NB4 (cell line): ENCODE results near the gene KRT36.

Experiments used
- MAX ChIP-seq: IDR thresholded peaks from 2 replicates; pipeline ENCODE4 v1.6.1; 2011; ENCODE audit warnings: low read depth, low read length
- POLR2A ChIP-seq: IDR thresholded peaks from 2 replicates; pipeline ENCODE4 v1.6.1; 2011; ENCODE audit warnings: mild to moderate bottlenecking; ENCODE audit not compliant: insufficient read length; ENCODE audit errors: extremely low read depth
- TF ChIP-seq, protein P1 (sequence below): IDR thresholded peaks from one replicate; pipeline ENCODE4 v1.5.1; 2012; ENCODE audit warnings: low read depth, low read length

GRCh38 chr17:41456204-41456603 lies 33.5 kb downstream of the KRT36 start:
- TF ChIP-seq, protein P1, sequence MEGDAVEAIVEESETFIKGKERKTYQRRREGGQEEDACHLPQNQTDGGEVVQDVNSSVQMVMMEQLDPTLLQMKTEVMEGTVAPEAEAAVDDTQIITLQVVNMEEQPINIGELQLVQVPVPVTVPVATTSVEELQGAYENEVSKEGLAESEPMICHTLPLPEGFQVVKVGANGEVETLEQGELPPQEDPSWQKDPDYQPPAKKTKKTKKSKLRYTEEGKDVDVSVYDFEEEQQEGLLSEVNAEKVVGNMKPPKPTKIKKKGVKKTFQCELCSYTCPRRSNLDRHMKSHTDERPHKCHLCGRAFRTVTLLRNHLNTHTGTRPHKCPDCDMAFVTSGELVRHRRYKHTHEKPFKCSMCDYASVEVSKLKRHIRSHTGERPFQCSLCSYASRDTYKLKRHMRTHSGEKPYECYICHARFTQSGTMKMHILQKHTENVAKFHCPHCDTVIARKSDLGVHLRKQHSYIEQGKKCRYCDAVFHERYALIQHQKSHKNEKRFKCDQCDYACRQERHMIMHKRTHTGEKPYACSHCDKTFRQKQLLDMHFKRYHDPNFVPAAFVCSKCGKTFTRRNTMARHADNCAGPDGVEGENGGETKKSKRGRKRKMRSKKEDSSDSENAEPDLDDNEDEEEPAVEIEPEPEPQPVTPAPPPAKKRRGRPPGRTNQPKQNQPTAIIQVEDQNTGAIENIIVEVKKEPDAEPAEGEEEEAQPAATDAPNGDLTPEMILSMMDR = no peak
- TF ChIP-seq POLR2A (no peak), MAX (no peak)
